ENCODE data around the gene IRF2BP1. TPM values are rescaled to one million over a fixed set of nuclear protein-coding genes. Genes with fewer than 3 reads are reported as not detected.

The IRF2BP1 gene
- total and polyA plus RNA-seq, 2 of the 13 experiments (the other 11 are each of a cell fraction or from before 2014, with no cell fraction given), result 4.3 to 14.3 TPM

- TF ChIP-seq ARID3A (IDR thresholded peaks at IDR 0.05; ENCODE audit: low read depth, low read length), result no peak
- TF ChIP-seq NONO (IDR thresholded peaks at IDR 0.05), result no peak
- TF ChIP-seq NONO (CRISPR knock-in tag; conservative IDR thresholded peaks at IDR 0.05), result peak; percentile 48
- no peak for TF ChIP-seq ZNF672 (CRISPR knock-in tag; IDR thresholded peaks at IDR 0.05)
- peak; percentile 97 for TF ChIP-seq HIC2 (CRISPR knock-in tag; IDR thresholded peaks at IDR 0.05; ENCODE audit: low read depth)
- peak; percentile 52; the same call in 1 of the 2 replicates for TF ChIP-seq MLX (CRISPR knock-in tag; IDR thresholded peaks at IDR 0.05)
- TF ChIP-seq RARG (CRISPR knock-in tag; IDR thresholded peaks at IDR 0.05; ENCODE audit: low read depth), result no peak
- no peak for TF ChIP-seq DRAP1 (CRISPR knock-in tag; IDR thresholded peaks at IDR 0.05)
- peak; percentile 36; the same call in 1 of the 2 replicates for TF ChIP-seq AKAP8 (CRISPR knock-in tag; IDR thresholded peaks at IDR 0.05)
- no peak for TF ChIP-seq ZFP37 (CRISPR knock-in tag; IDR thresholded peaks at IDR 0.05; ENCODE audit: borderline replicate concordance)
- TF ChIP-seq CREB1 (IDR thresholded peaks at IDR 0.05), result peak; percentile 83
- no peak; the same call in 1 of the 2 replicates for TF ChIP-seq CREB1 (CRISPR knock-in tag; IDR thresholded peaks at IDR 0.05)
- no peak for TF ChIP-seq ZBTB40 (IDR thresholded peaks at IDR 0.05)
- no peak for TF ChIP-seq ZBTB40 (CRISPR knock-in tag; IDR thresholded peaks at IDR 0.05)
- TF ChIP-seq POLR2AphosphoS5 (IDR thresholded peaks at IDR 0.05; ENCODE audit: low read depth, low read length), result no peak
Observed at GRCh38 chr19:45878043-45878794, 7.7 kb downstream of the IRF2BP1 start (continued).

Data from HepG2 (cell line).